ENCODE measurements around the gene MSI1.

MSI1 gene

DNA sequence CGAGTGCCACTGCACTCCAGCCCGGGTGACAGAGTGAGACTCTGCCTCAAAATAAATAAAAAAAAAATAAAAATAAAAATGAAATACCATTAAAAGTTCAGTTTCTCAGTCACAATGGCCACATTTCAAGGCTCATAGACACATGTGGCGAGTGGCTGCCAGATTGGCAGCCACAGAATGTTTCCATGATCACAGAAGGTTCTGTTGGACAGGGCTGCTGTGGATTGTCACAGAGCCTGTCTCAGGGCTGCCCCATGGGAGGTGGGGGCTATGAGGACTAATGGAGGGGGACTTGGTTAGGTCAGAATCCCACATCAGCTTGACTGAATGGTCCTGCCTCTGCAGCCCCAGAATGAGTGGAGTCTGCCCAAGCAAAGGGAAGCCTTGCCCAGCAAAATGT is 37.6 kb downstream of the MSI1 start:
- Histone ChIP-seq H3K4me3 (ENCODE audit: severe bottlenecking) (no peak overlapping the region), H3K4me1 (ENCODE audit: insufficient read depth, poor library complexity, severe bottlenecking) (no peaks in the 10 kb centered on the region), H3K36me3 (ENCODE audit: low read depth) (no peaks in the 10 kb centered on the region), H3K27me3 (ENCODE audit: insufficient read depth, poor library complexity, severe bottlenecking) (no peaks in the 10 kb centered on the region), H3K9me3 (ENCODE audit: severe bottlenecking) (no peaks in the 10 kb centered on the region), H3K27ac (ENCODE audit: poor library complexity, severe bottlenecking) (no peak overlapping the region)
- no peak for ATAC-seq (ENCODE audit: low read depth)
- TF ChIP-seq, protein P1, sequence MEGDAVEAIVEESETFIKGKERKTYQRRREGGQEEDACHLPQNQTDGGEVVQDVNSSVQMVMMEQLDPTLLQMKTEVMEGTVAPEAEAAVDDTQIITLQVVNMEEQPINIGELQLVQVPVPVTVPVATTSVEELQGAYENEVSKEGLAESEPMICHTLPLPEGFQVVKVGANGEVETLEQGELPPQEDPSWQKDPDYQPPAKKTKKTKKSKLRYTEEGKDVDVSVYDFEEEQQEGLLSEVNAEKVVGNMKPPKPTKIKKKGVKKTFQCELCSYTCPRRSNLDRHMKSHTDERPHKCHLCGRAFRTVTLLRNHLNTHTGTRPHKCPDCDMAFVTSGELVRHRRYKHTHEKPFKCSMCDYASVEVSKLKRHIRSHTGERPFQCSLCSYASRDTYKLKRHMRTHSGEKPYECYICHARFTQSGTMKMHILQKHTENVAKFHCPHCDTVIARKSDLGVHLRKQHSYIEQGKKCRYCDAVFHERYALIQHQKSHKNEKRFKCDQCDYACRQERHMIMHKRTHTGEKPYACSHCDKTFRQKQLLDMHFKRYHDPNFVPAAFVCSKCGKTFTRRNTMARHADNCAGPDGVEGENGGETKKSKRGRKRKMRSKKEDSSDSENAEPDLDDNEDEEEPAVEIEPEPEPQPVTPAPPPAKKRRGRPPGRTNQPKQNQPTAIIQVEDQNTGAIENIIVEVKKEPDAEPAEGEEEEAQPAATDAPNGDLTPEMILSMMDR (IDR thresholded peaks at IDR 0.05; ENCODE audit: poor library complexity, severe bottlenecking) = no peak
- no peak for DNase-seq (ENCODE audit: low spot score)

DNA sequence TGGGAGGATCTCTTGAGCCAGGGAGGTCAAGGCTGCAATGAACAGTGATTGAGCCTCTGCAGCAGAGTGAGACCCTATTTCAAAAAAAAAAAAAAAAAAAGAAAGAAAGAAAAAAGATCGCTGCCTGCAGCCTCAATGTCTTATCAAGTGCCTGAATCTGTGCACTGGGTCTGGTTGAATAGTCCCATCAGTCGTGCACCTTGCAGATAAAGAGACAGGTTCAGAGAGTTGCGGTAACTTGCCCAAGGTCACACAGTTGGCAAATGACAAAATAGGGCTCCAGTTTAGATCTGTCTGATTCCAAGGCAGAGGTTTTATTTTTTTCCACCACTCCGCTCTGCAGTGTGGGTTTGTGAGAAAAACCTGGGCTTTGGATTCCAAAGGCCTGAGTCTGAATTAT is 40.7 kb downstream of the MSI1 start:
- TF ChIP-seq, protein P1 (IDR thresholded peaks at IDR 0.05; ENCODE audit: poor library complexity, severe bottlenecking) = no peak
- H3K4me3 ChIP-seq (ENCODE audit: severe bottlenecking) = no peak overlapping the region
- H3K4me1 ChIP-seq (ENCODE audit: insufficient read depth, poor library complexity, severe bottlenecking) = no peaks in the 10 kb centered on the region
- no peak for ATAC-seq (ENCODE audit: low read depth)
- H3K27ac ChIP-seq (ENCODE audit: poor library complexity, severe bottlenecking) = no peak overlapping the region
- no peaks in the 10 kb centered on the region for H3K27me3 ChIP-seq (ENCODE audit: insufficient read depth, poor library complexity, severe bottlenecking)
- no peaks in the 10 kb centered on the region for H3K36me3 ChIP-seq (ENCODE audit: low read depth)
- no peak for DNase-seq (ENCODE audit: low spot score)
- H3K9me3 ChIP-seq (ENCODE audit: severe bottlenecking) = no peaks in the 10 kb centered on the region

DNA sequence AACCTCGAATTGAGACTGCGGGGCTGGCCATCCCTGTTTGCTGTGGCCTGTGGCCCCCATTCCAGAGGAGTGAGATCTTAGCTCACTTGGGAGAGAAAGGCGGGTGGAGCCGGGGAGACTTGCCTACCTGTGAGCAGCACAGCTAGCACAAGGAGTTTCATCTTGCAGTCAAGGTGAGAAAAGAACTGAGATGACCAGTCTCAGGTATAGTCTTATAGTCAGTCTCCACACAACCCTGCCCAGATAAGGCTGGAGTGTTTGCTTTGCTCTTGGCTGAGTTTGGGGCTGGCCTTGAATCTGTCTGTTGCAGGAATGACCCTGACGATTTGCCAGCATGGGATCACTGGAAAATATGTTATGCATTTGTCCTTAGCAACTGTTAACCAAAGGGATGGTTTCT is 41.4 kb downstream of the MSI1 start, which contains the start of gene PLA2G1B:
Gene PLA2G1B, minus strand, starts transcription at position 187 of the 400 bp plus-strand sequence. Its CDS starts 26 bp downstream, at position 161.
- no peak for ATAC-seq (ENCODE audit: low read depth)
- TF ChIP-seq, protein P1 (IDR thresholded peaks at IDR 0.05; ENCODE audit: poor library complexity, severe bottlenecking) = no peak
- DNase-seq (ENCODE audit: low spot score) = no peak
- no peaks in the 10 kb centered on the region for H3K4me1 ChIP-seq (ENCODE audit: insufficient read depth, poor library complexity, severe bottlenecking)
- no peaks in the 10 kb centered on the region for H3K9me3 ChIP-seq (ENCODE audit: severe bottlenecking)
- no peaks in the 10 kb centered on the region for H3K36me3 ChIP-seq (ENCODE audit: low read depth)
- no peak within 1 kb of the TSS for H3K27ac ChIP-seq (ENCODE audit: poor library complexity, severe bottlenecking)
- no peaks in the 10 kb centered on the region for H3K27me3 ChIP-seq (ENCODE audit: insufficient read depth, poor library complexity, severe bottlenecking)
- no peak within 1 kb of the TSS for H3K4me3 ChIP-seq (ENCODE audit: severe bottlenecking)

DNA sequence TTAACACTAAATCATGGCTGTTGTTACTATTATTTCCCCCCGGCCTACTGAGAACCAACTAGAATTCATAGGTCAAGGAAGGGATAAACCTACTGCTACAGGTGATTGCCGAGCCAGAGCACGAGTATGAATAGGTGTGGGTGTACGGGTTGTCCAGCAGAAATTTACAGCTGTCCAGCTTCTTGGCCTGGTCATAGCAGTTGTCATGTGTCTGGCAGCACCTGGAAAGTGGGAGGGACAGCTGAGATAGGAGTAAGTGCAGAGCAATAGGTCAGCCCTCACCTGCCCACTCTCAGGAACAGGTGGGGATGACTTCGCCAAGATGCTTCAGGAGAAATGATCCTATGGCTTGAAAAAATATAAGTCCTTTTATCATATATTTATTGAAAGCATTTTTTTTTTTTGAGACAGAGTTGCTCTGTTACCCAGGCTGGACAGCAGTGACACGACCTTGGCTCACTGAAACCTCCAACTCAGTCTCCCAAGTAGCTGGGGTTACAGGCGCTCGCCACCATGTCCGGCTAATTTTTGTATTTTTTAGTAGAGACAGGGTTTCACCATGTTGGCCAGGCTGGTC is 44.0 kb downstream of the MSI1 start:
- ATAC-seq (ENCODE audit: low read depth) = no peak
- no peaks in the 10 kb centered on the region for H3K4me1 ChIP-seq (ENCODE audit: insufficient read depth, poor library complexity, severe bottlenecking)
- no peaks in the 10 kb centered on the region for H3K27me3 ChIP-seq (ENCODE audit: insufficient read depth, poor library complexity, severe bottlenecking)
- no peaks in the 10 kb centered on the region for H3K9me3 ChIP-seq (ENCODE audit: severe bottlenecking)
- H3K27ac ChIP-seq (ENCODE audit: poor library complexity, severe bottlenecking) = no peak overlapping the region
- DNase-seq (ENCODE audit: low spot score) = no peak
- no peaks in the 10 kb centered on the region for H3K36me3 ChIP-seq (ENCODE audit: low read depth)
- TF ChIP-seq, protein P1 (IDR thresholded peaks at IDR 0.05; ENCODE audit: poor library complexity, severe bottlenecking) = no peak
- H3K4me3 ChIP-seq (ENCODE audit: severe bottlenecking) = no peak overlapping the region

DNA sequence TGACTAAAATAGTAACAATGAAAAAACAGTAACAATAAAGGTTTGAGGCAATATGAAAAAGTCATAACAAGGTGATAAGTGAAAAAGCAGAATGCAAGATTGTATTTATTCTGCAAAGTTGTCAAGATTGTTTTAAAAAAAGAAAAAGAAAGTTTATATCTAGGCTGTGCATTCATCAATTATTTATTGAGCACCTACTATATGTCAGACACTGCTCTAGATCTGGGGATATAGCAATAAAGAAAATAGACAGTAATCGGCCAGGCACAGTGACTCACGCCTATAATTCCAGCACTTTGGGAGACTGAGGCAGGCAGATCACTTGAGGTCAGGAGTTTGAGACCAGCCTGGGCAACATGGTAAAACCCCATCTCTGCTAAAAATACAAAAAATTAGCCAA is 45.2 kb downstream of the MSI1 start:
- ATAC-seq (ENCODE audit: low read depth) (no peak), DNase-seq (ENCODE audit: low spot score) (no peak)
- H3K27ac ChIP-seq (ENCODE audit: poor library complexity, severe bottlenecking) = no peak overlapping the region
- TF ChIP-seq, protein P1 (IDR thresholded peaks at IDR 0.05; ENCODE audit: poor library complexity, severe bottlenecking) = no peak
- H3K9me3 ChIP-seq (ENCODE audit: severe bottlenecking) = no peaks in the 10 kb centered on the region
- H3K36me3 ChIP-seq (ENCODE audit: low read depth) = no peaks in the 10 kb centered on the region
- H3K4me1 ChIP-seq (ENCODE audit: insufficient read depth, poor library complexity, severe bottlenecking) = no peaks in the 10 kb centered on the region
- H3K4me3 ChIP-seq (ENCODE audit: severe bottlenecking) = no peak overlapping the region
- no peaks in the 10 kb centered on the region for H3K27me3 ChIP-seq (ENCODE audit: insufficient read depth, poor library complexity, severe bottlenecking)

All from RWPE2 (cell line).